MM.1S (cell line): ENCODE measurements around the gene IDH2.

Experiments used
- DNase-seq: peaks from one replicate; pipeline ENCODE4 v3.0.0-alpha.2; 2015
- H2AFZ ChIP-seq: fragments of 300-600 bp; sonication (generic); 2 replicates; pipeline ENCODE4 v1.6.0; 2016; ENCODE audit warnings: antibody characterized with exemption, low read length
- H3F3A ChIP-seq: fragments of 300-600 bp; sonication (generic); 2 replicates; pipeline ENCODE4 v1.6.1; 2016; ENCODE audit warnings: mild to moderate bottlenecking, antibody characterized with exemption, low read length, moderate library complexity, mixed read lengths; ENCODE audit not compliant: insufficient read depth
- H3K27ac ChIP-seq: fragments of 300-600 bp; sonication (generic); 2 replicates; pipeline ENCODE4 v1.5.1; 2016; ENCODE audit warnings: mild to moderate bottlenecking, low read length
- H3K27me3 ChIP-seq: fragments of 300-600 bp; sonication (generic); replicated peaks from 2 replicates; pipeline ENCODE4 v1.6.0; 2016; ENCODE audit warnings: low read length; ENCODE audit not compliant: insufficient read depth
- H3K36me3 ChIP-seq: fragments of 300-600 bp; sonication (generic); replicated peaks from 2 replicates; pipeline ENCODE4 v1.6.1; 2016; ENCODE audit warnings: mild to moderate bottlenecking, low read length, mixed read lengths; ENCODE audit not compliant: insufficient read depth
- H3K4me1 ChIP-seq: fragments of 300-600 bp; sonication (generic); 2 replicates; pipeline ENCODE4 v1.6.1; 2016; ENCODE audit warnings: low read length, mixed read lengths
- H3K4me2 ChIP-seq: fragments of 300-600 bp; sonication (generic); 2 replicates; pipeline ENCODE4 v1.6.0; 2016; ENCODE audit warnings: low read depth, low read length
- H3K4me3 ChIP-seq: fragments of 300-600 bp; sonication (generic); 2 replicates; pipeline ENCODE4 v1.5.1; 2016; ENCODE audit warnings: low read length, mixed read lengths
- H3K79me2 ChIP-seq: fragments of 300-600 bp; sonication (generic); 2 replicates; pipeline ENCODE4 v1.6.1; 2016; ENCODE audit warnings: mixed run types, low read length, mixed read lengths
- H3K9ac ChIP-seq: fragments of 300-600 bp; sonication (generic); 2 replicates; pipeline ENCODE4 v1.6.1; 2016; ENCODE audit warnings: low read length, mixed read lengths
- H3K9me2 ChIP-seq: fragments of 300-600 bp; sonication (generic); replicated peaks from 2 replicates; pipeline ENCODE4 v1.6.1; 2016; ENCODE audit warnings: mild to moderate bottlenecking, low read length, mixed read lengths; ENCODE audit not compliant: insufficient read depth
- H3K9me3 ChIP-seq: fragments of 300-600 bp; sonication (generic); replicated peaks from 2 replicates; pipeline ENCODE4 v1.6.1; 2016; ENCODE audit warnings: mild to moderate bottlenecking, low read length, mixed read lengths; ENCODE audit not compliant: insufficient read depth
- H4K20me1 ChIP-seq: fragments of 300-600 bp; sonication (generic); 2 replicates; pipeline ENCODE4 v1.6.1; 2016; ENCODE audit warnings: mild to moderate bottlenecking, low read length, moderate library complexity, mixed read lengths; ENCODE audit not compliant: insufficient read depth
- EZH2 ChIP-seq: fragments of 300-600 bp; sonication (generic); optimal IDR thresholded peaks from 2 replicates; pipeline ENCODE3; 2017; ENCODE audit warnings: low read depth, mild to moderate bottlenecking, antibody characterized with exemption, low read length, mixed read lengths
- EZH2phosphoT487 ChIP-seq: fragments of 300-600 bp; sonication (generic); IDR thresholded peaks from 2 replicates; pipeline ENCODE4 v1.6.1; 2018; ENCODE audit warnings: antibody characterized with exemption, low read length
- TF ChIP-seq, protein P1 (sequence below): fragments of 300-600 bp; sonication (generic); IDR thresholded peaks from 2 replicates; pipeline ENCODE4 v1.5.1; 2016; ENCODE audit warnings: antibody characterized with exemption, low read length, mixed read lengths

The IDH2 gene

DNA sequence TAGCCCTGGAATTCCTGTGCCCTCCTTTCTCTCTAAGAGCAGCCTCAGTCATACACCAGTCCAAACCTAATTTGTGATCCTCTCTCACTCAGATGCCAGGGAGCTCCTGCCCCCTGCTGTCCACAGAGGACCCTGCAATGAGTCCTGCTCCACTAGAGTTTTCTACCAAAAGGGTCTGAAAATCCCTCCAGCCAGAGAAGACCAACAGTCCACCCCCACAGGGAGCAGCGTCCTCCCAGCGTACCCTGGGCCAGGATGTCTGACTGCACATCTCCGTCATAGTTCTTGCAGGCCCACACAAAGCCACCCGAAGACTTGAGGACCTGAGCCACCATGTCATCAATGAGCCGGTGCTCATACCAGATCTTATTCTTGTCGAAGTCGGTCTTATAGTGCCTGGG is 15.4 kb downstream of the IDH2 start:
- Histone ChIP-seq H3K9me2 (no peaks in the 10 kb centered on the region), H3K79me2 (peaks cover 63% of the 10 kb centered on the region), H3K36me3 (no peaks in the 10 kb centered on the region; the same call in 1 of the 2 replicates), H3K9ac (no peak overlapping the region), H3F3A (peaks cover 24% of the 10 kb centered on the region; the same call in 1 of the 2 replicates), H3K4me1 (peaks cover 23% of the 10 kb centered on the region), H2AFZ (no peak overlapping the region), H4K20me1 (no peaks in the 10 kb centered on the region), H3K27ac (peak overlapping the region; percentile 20; the same call in 1 of the 2 replicates), H3K4me2 (no peak overlapping the region), H3K4me3 (no peak overlapping the region), H3K27me3 (no peaks in the 10 kb centered on the region), H3K9me3 (no peaks in the 10 kb centered on the region)
- TF ChIP-seq, protein P1, sequence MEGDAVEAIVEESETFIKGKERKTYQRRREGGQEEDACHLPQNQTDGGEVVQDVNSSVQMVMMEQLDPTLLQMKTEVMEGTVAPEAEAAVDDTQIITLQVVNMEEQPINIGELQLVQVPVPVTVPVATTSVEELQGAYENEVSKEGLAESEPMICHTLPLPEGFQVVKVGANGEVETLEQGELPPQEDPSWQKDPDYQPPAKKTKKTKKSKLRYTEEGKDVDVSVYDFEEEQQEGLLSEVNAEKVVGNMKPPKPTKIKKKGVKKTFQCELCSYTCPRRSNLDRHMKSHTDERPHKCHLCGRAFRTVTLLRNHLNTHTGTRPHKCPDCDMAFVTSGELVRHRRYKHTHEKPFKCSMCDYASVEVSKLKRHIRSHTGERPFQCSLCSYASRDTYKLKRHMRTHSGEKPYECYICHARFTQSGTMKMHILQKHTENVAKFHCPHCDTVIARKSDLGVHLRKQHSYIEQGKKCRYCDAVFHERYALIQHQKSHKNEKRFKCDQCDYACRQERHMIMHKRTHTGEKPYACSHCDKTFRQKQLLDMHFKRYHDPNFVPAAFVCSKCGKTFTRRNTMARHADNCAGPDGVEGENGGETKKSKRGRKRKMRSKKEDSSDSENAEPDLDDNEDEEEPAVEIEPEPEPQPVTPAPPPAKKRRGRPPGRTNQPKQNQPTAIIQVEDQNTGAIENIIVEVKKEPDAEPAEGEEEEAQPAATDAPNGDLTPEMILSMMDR = peak; percentile 91
- no peak for TF ChIP-seq EZH2phosphoT487
- peak; percentile 57 for DNase-seq

DNA sequence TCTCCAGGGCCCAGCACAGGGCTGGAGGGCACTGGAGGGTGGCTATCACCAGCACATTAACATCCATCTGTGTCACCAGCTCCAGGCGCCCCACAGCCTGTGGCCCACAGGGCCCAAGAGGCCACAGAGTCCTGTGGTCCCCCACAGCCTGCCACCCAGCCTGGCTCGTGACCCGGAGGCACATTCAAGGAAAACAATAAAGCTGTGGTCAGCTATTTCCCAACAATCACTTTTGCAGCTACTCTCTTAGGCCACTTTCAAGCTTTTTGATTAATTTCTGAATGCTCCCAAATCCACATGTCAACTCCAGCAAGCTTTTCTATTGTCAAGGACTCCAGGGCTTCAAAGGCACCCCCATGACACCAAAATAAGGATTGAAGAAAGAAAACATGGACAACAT is 16.7 kb downstream of the IDH2 start:
- no peak overlapping the region for H2AFZ ChIP-seq
- H3K9me3 ChIP-seq = no peaks in the 10 kb centered on the region
- no peaks in the 10 kb centered on the region for H3K27me3 ChIP-seq
- H3K4me2 ChIP-seq = no peak overlapping the region
- TF ChIP-seq EZH2 (no peak), EZH2phosphoT487 (no peak)
- TF ChIP-seq, protein P1 = no peak
- peak overlapping the region; percentile 0; the same call in 1 of the 2 replicates for H3K27ac ChIP-seq
- H3K79me2 ChIP-seq = peaks cover 56% of the 10 kb centered on the region
- H3K4me1 ChIP-seq = peaks cover 23% of the 10 kb centered on the region
- no peaks in the 10 kb centered on the region; the same call in 1 of the 2 replicates for H3K36me3 ChIP-seq
- no peak for DNase-seq
- peaks cover 24% of the 10 kb centered on the region; the same call in 1 of the 2 replicates for H3F3A ChIP-seq
- no peak overlapping the region for H3K4me3 ChIP-seq
- no peaks in the 10 kb centered on the region for H4K20me1 ChIP-seq
- no peak overlapping the region for H3K9ac ChIP-seq
- no peaks in the 10 kb centered on the region for H3K9me2 ChIP-seq

DNA sequence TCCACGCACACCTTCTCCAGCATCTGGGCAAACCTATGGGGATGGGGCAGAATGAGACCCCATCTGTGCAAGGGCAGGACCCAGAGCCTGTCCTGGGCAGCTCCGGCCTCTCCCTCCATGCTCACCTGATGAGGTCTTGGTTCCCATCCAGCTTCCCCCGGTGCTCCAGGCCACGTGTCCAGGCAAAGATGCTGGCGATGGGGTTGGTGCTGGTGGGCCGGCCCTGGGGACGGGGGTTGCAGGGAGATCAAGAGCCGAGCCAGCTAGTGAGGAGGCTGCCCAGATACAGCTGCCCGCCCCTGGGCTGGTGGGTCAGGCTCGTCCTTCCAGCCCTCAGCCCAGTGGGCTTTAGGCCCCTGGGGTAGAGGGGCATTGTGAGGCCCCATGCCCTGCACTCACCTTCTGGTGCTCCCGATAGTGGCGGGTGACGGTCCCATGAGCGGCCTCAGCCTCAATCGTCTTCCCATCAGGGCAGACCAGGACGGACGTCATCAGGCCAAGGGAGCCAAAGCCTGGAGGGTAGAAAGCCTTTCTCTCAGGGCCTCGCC is 17.3 kb downstream of the IDH2 start:
- peaks cover 50% of the 10 kb centered on the region for H3K79me2 ChIP-seq
- peak overlapping the region; percentile 0; the same call in 1 of the 2 replicates for H3K27ac ChIP-seq
- H3K4me3 ChIP-seq = no peak overlapping the region
- H3K27me3 ChIP-seq = no peaks in the 10 kb centered on the region
- no peaks in the 10 kb centered on the region for H4K20me1 ChIP-seq
- peaks cover 24% of the 10 kb centered on the region; the same call in 1 of the 2 replicates for H3F3A ChIP-seq
- H3K4me1 ChIP-seq = peaks cover 23% of the 10 kb centered on the region
- TF ChIP-seq, protein P1 = no peak
- TF ChIP-seq EZH2phosphoT487 (no peak), EZH2 (no peak)
- no peaks in the 10 kb centered on the region; the same call in 1 of the 2 replicates for H3K36me3 ChIP-seq
- H3K9me3 ChIP-seq = no peaks in the 10 kb centered on the region
- no peak overlapping the region for H3K4me2 ChIP-seq
- no peaks in the 10 kb centered on the region for H3K9me2 ChIP-seq
- no peak overlapping the region for H3K9ac ChIP-seq
- H2AFZ ChIP-seq = no peak overlapping the region
- no peak for DNase-seq
